GM12878 (cell line): ENCODE measurements around the gene STK16.
A peak's percentile ranks its signal among the peaks of the same experiment; 100 is the strongest.

ENCODE experiments used
- CBX3 ChIP-seq: fragments of 200-600 bp; sonication (generic); IDR thresholded peaks from 2 replicates; pipeline ENCODE4 v1.6.1; 2016; ENCODE audit warnings: low read depth, borderline replicate concordance
- CHD2 ChIP-seq: IDR thresholded peaks from 2 replicates; pipeline ENCODE4 v1.6.1; 2011; ENCODE audit warnings: low read depth, low read length, improper control_type of control experiment, borderline replicate concordance
- ESRRA ChIP-seq: IDR thresholded peaks from 2 replicates; pipeline ENCODE4 v1.6.1; 2012; ENCODE audit warnings: mild to moderate bottlenecking, low read length, improper control_type of control experiment
- MAX ChIP-seq: IDR thresholded peaks from 2 replicates; pipeline ENCODE4 v1.6.1; 2012; ENCODE audit warnings: low read depth, low read length, improper control_type of control experiment
- MYC ChIP-seq: IDR thresholded peaks from 2 replicates; pipeline ENCODE4 v1.6.1; 2011; ENCODE audit warnings: mild to moderate bottlenecking, low read length, moderate library complexity, inconsistent platforms; ENCODE audit not compliant: insufficient read depth, insufficient replicate concordance, insufficient read length, severe bottlenecking
- NR2C1 ChIP-seq: fragments of 450-650 bp; IDR thresholded peaks from 2 replicates; pipeline ENCODE4 v1.6.1; 2017; ENCODE audit warnings: antibody characterized with exemption, mild to moderate bottlenecking, moderate library complexity
- NR2C2 ChIP-seq: IDR thresholded peaks from 2 replicates; pipeline ENCODE4 v1.6.1; 2011; ENCODE audit warnings: borderline replicate concordance, low read depth; ENCODE audit not compliant: control insufficient read depth, insufficient read length
- POLR2AphosphoS5 ChIP-seq: IDR thresholded peaks from 2 replicates; pipeline ENCODE4 v1.6.1; 2011; ENCODE audit warnings: mild to moderate bottlenecking, low read length, inconsistent platforms
- RFX5 ChIP-seq: IDR thresholded peaks from 2 replicates; pipeline ENCODE4 v1.6.1; 2011; ENCODE audit warnings: low read depth, low read length, improper control_type of control experiment
- SREBF2 ChIP-seq: IDR thresholded peaks from 2 replicates; pipeline ENCODE4 v1.6.1; 2012; ENCODE audit warnings: mild to moderate bottlenecking, low read length
- ZBTB11 ChIP-seq: fragments of 450-650 bp; formaldehyde crosslinking; IDR thresholded peaks from 2 replicates; pipeline ENCODE4 v1.5.0; 2022; ENCODE audit warnings: mild to moderate bottlenecking, missing genetic modification characterization
- ZBTB33 ChIP-seq: fragments of 450-650 bp; IDR thresholded peaks from 2 replicates; pipeline ENCODE4 v1.6.1; 2017; ENCODE audit warnings: mild to moderate bottlenecking
- TF ChIP-seq, protein P1 (sequence below), 3 experiments: IDR thresholded peaks in 2 of 3; conservative IDR thresholded peaks in 1 of 3; 2 replicates each; pipeline ENCODE4 v1.5.1; 2011; ENCODE audit warnings: low read depth in 3 of 3, low read length in 3 of 3, mild to moderate bottlenecking in 3 of 3, control low read depth in 2 of 3, moderate library complexity in 2 of 3, inconsistent platforms in 1 of 3, mixed read lengths in 1 of 3; ENCODE audit not compliant: control insufficient read depth in 2 of 3, insufficient read depth in 1 of 3; ENCODE audit errors: extremely low read depth in 1 of 3
- TF ChIP-seq, protein P2 (sequence below): IDR thresholded peaks from 2 replicates; pipeline ENCODE4 v1.6.1; 2012; ENCODE audit warnings: mild to moderate bottlenecking, low read depth, low read length

DNA sequence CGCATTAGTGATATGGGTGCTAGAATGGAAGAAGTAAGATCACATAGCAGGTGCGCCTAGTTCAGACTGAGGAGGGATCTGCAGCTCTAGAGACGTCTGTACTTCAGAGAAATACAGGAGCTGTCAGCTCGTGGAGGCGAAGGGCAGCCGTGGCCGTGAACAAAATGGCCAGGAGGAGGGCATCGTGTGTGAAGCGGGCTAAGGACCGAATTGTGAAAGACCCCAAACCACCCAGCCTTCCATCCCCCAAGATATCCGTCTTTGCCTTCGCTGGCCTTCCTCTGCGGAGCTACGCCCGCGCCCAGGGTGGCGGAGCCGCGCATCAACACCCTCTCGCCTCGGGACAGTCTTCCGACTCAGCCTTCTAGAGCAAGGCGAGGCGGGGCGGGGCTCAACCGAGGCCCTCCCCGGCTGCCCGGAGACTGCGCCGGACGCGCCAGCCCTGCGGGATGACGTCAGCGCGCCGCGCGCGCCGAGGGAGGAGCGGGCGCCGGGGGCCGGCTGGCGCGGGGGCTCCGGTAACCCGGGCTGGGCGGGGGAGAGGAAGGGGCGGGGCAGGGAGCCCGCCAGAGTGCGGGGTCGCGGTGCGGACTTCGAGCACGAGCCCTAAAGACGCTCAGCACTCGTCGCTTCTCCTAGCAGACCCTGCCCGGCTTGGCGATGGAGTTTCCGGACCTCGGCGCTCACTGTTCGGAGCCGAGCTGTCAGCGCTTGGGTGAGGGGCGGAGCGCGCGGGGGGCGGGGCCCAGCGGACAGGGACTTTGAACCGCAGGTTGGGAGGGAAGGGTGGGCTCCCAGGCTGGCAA is 38.7 kb upstream of the STK16 start, which contains the start of gene ZFAND2B:
- no peak for TF ChIP-seq NR2C2
- no peak for TF ChIP-seq ZBTB33
- TF ChIP-seq, protein P1, sequence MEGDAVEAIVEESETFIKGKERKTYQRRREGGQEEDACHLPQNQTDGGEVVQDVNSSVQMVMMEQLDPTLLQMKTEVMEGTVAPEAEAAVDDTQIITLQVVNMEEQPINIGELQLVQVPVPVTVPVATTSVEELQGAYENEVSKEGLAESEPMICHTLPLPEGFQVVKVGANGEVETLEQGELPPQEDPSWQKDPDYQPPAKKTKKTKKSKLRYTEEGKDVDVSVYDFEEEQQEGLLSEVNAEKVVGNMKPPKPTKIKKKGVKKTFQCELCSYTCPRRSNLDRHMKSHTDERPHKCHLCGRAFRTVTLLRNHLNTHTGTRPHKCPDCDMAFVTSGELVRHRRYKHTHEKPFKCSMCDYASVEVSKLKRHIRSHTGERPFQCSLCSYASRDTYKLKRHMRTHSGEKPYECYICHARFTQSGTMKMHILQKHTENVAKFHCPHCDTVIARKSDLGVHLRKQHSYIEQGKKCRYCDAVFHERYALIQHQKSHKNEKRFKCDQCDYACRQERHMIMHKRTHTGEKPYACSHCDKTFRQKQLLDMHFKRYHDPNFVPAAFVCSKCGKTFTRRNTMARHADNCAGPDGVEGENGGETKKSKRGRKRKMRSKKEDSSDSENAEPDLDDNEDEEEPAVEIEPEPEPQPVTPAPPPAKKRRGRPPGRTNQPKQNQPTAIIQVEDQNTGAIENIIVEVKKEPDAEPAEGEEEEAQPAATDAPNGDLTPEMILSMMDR (IDR thresholded peaks at IDR 0.05 in 2 of 3, conservative IDR thresholded peaks at IDR 0.05 in 1 of 3; ENCODE audit: control insufficient read depth in 2 of 3, extremely low read depth in 1 of 3, insufficient read depth in 1 of 3, low read depth in 3 of 3, low read length in 3 of 3), result peak in 2 of 3 experiments; percentile 9 to 14; a peak in 1 of 6 replicates
- TF ChIP-seq POLR2AphosphoS5, result peak; percentile 97
- TF ChIP-seq, protein P2, sequence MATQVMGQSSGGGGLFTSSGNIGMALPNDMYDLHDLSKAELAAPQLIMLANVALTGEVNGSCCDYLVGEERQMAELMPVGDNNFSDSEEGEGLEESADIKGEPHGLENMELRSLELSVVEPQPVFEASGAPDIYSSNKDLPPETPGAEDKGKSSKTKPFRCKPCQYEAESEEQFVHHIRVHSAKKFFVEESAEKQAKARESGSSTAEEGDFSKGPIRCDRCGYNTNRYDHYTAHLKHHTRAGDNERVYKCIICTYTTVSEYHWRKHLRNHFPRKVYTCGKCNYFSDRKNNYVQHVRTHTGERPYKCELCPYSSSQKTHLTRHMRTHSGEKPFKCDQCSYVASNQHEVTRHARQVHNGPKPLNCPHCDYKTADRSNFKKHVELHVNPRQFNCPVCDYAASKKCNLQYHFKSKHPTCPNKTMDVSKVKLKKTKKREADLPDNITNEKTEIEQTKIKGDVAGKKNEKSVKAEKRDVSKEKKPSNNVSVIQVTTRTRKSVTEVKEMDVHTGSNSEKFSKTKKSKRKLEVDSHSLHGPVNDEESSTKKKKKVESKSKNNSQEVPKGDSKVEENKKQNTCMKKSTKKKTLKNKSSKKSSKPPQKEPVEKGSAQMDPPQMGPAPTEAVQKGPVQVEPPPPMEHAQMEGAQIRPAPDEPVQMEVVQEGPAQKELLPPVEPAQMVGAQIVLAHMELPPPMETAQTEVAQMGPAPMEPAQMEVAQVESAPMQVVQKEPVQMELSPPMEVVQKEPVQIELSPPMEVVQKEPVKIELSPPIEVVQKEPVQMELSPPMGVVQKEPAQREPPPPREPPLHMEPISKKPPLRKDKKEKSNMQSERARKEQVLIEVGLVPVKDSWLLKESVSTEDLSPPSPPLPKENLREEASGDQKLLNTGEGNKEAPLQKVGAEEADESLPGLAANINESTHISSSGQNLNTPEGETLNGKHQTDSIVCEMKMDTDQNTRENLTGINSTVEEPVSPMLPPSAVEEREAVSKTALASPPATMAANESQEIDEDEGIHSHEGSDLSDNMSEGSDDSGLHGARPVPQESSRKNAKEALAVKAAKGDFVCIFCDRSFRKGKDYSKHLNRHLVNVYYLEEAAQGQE, result no peak
- no peak; the same call in 1 of the 2 replicates for TF ChIP-seq MAX
- TF ChIP-seq ZBTB11, result no peak
- no peak for TF ChIP-seq MYC
- no peak for TF ChIP-seq ESRRA
- TF ChIP-seq CBX3, result no peak
- no peak for TF ChIP-seq RFX5
- TF ChIP-seq SREBF2, result no peak
- TF ChIP-seq CHD2, result no peak
- no peak for TF ChIP-seq NR2C1
